Spleen (tissue), 11 donors: ENCODE results near the gene ITGA7. TPM values are rescaled to one million over a fixed set of nuclear protein-coding genes. Genes with fewer than 3 reads are reported as not detected.

Experiments
- DNase-seq: peaks from one replicate; pipeline ENCODE4 v3.0.0-alpha.2; 2020
- H3K27ac ChIP-seq, 8 donors: fragments of 200-600 bp; sonication (generic) in 7 of 8; 1 replicate in 4 of 8; 2 replicates in 4 of 8; pipeline versions ENCODE4 v1.5.0 to v1.8.0; 2016 to 2021; ENCODE audit warnings: inconsistent platforms in 4 of 8, mild to moderate bottlenecking in 4 of 8, moderate library complexity in 1 of 8
- H3K27me3 ChIP-seq, 7 donors: fragments of 200-600 bp; sonication (generic) in 6 of 7; replicated peaks in 1 of 7; 1 replicate in 4 of 7; 2 replicates in 3 of 7; pipeline versions ENCODE4 v1.5.0 to v1.8.0; 2016 to 2021; ENCODE audit warnings: inconsistent platforms in 3 of 7, mild to moderate bottlenecking in 1 of 7
- H3K36me3 ChIP-seq, 6 donors: fragments of 200-600 bp; sonication (generic) in 5 of 6; 1 replicate in 4 of 6; 2 replicates in 2 of 6; pipeline versions ENCODE4 v1.5.0 to v1.8.0; 2016 to 2021; ENCODE audit warnings: inconsistent platforms in 2 of 6
- H3K4me1 ChIP-seq, 6 donors: fragments of 200-600 bp; sonication (generic) in 5 of 6; 1 replicate in 3 of 6; 2 replicates in 3 of 6; pipeline versions ENCODE4 v1.5.0 to v1.8.0; 2016 to 2021; ENCODE audit warnings: inconsistent platforms in 3 of 6
- H3K4me3 ChIP-seq, 8 donors: fragments of 200-600 bp; sonication (generic) in 7 of 8; 1 replicate in 4 of 8; 2 replicates in 4 of 8; pipeline versions ENCODE4 v1.5.0 to v1.8.0; 2016 to 2021; ENCODE audit warnings: inconsistent platforms in 4 of 8, mild to moderate bottlenecking in 4 of 8, moderate library complexity in 2 of 8
- H3K9me3 ChIP-seq, 8 donors: fragments of 200-600 bp; sonication (generic) in 7 of 8; 1 replicate in 4 of 8; 2 replicates in 4 of 8; pipeline versions ENCODE4 v1.5.0 to v1.8.0; 2016 to 2021; ENCODE audit warnings: inconsistent platforms in 4 of 8
- CTCF ChIP-seq, 11 experiments: fragments of 200-600 bp in 7 of 11; fragments of 450-650 bp in 4 of 11; sonication (generic) in 4 of 11; IDR thresholded peaks in 8 of 11; conservative IDR thresholded peaks in 3 of 11; 1 replicate in 7 of 11; 2 replicates in 4 of 11; pipeline versions ENCODE4 v1.4.0 to v1.8.0; 2016 to 2021; ENCODE audit warnings: antibody characterized with exemption in 11 of 11, inconsistent platforms in 4 of 11, mild to moderate bottlenecking in 1 of 11
- POLR2A ChIP-seq, 3 donors: fragments of 450-650 bp; IDR thresholded peaks; one replicate each; pipeline ENCODE4 v1.5.1; 2017; ENCODE audit warnings: antibody characterized with exemption in 3 of 3, mild to moderate bottlenecking in 1 of 3
- POLR2AphosphoS5 ChIP-seq, 3 donors: sonication (generic); formaldehyde crosslinking; IDR thresholded peaks; one replicate each; pipeline ENCODE4 v1.5.1; 2017; ENCODE audit warnings: antibody characterized with exemption in 3 of 3
- WGBS, 5 donors: extraction: QIAGEN DNeasy Blood & Tissue Kit in 3 of 5; methylation state at CpG; one replicate each; pipeline versions ENCODE4 v1.1.5 to v1.1.7; 2013 to 2018; 5-methylcytosine and 5-hydroxymethylcytosine counted together
- intact Hi-C: fragments of 100-400 bp; cut with DNase I; formaldehyde crosslinking; loops from one replicate; pipeline ENCODE4 v1.15.0; 2023; ENCODE audit warnings: low total_unique reads
- polyA plus RNA-seq, 3 donors: library from polyadenylated mRNA; stranded (reverse); fragments of 200-250 nt; gene quantifications; one replicate each; pipeline ENCODE4 v1.2.1, GENCODE V29; 2013
- total RNA-seq, 7 donors: library from RNA; depleted of rRNA in 3 of 7; stranded (reverse); fragments of >200 nt in 3 of 7; fragmentation: NEBNext Ultra II Directional in 4 of 7; extraction: Animal tissue kit (Norgen Biotek cat#: 25700) in 4 of 7; gene quantifications; one replicate each; pipeline versions ENCODE4 v1.1.0 to v1.2.1, GENCODE V29; 2016 to 2021
- donor health status: healthy with polysubstance abuse.
- donor health status: DM: no; HTN: no; CAD: no; lungs with moderate emphysema.
- donor health status: DM: no; HTN: no; CAD: no.
- donor health status: Bipolar disorder and iron deficiency.
- donor health status: healthy.
- donor health status: DM: no; HTN: no; CAD: no.
- donor health status: DM: yes; HTN: yes; CAD: no.

ITGA7 gene
- total and polyA plus RNA-seq, 10 donors = 4.4 to 93.2 (median 19.6) TPM

GRCh38 chr12:55733021-55733555, 25.4 kb upstream of the ITGA7 start:
- Histone ChIP-seq H3K36me3 (no peaks in the 10 kb centered on the region), H3K27me3 (no peaks in the 10 kb centered on the region), H3K9me3 (no peaks in the 10 kb centered on the region), H3K4me3 (no peak overlapping the region), H3K4me1 (peaks cover 16 to 52% (median 38%) of the 10 kb centered on the region in 6 donors), H3K27ac (no peak overlapping the region)
- WGBS, 5 donors = 87 to 94% (median 89%) methylated on average over 13 to 14 of the region's 14 CpGs
- no peak for TF ChIP-seq POLR2A (IDR thresholded peaks at IDR 0.05)
- TF ChIP-seq CTCF (IDR thresholded peaks at IDR 0.05 in 8 of 11, conservative IDR thresholded peaks at IDR 0.05 in 3 of 11) = no peak
- no peak for TF ChIP-seq POLR2AphosphoS5 (IDR thresholded peaks at IDR 0.05)
- DNase-seq = no peak
- intact Hi-C loops = no loop called here

GRCh38 chr12:55732288-55732687, 24.6 kb upstream of the ITGA7 start:
- peak overlapping the region in 2 of 8 donors; percentile 1 to 12 for H3K27ac ChIP-seq
- H3K4me1 ChIP-seq = peaks cover 13 to 52% (median 38%) of the 10 kb centered on the region in 6 donors
- DNase-seq = no peak
- H3K27me3 ChIP-seq = no peaks in the 10 kb centered on the region
- H3K9me3 ChIP-seq = no peaks in the 10 kb centered on the region
- peaks cover 0 to 3% (median 0%) of the 10 kb centered on the region in 6 donors for H3K36me3 ChIP-seq
- no peak for TF ChIP-seq CTCF (IDR thresholded peaks at IDR 0.05 in 8 of 11, conservative IDR thresholded peaks at IDR 0.05 in 3 of 11)
- TF ChIP-seq POLR2AphosphoS5 (IDR thresholded peaks at IDR 0.05) = no peak
- no peak for TF ChIP-seq POLR2A (IDR thresholded peaks at IDR 0.05)
- intact Hi-C loops = no loop called here
- WGBS, 5 donors = 90 to 93% (median 91%) methylated on average over 3 to 4 of the region's 4 CpGs
- H3K4me3 ChIP-seq = no peak overlapping the region

- H3K9me3 ChIP-seq = no peaks in the 10 kb centered on the region
- H3K27me3 ChIP-seq = no peaks in the 10 kb centered on the region
- peaks cover 22 to 68% (median 50%) of the 10 kb centered on the region in 6 donors for H3K4me1 ChIP-seq
- peaks cover 0 to 25% (median 19%) of the 10 kb centered on the region in 6 donors for H3K36me3 ChIP-seq
- 2 to 6% (median 4%) methylated on average over 18 to 19 of the region's 19 CpGs for WGBS, 5 donors
- no peak for TF ChIP-seq POLR2A (IDR thresholded peaks at IDR 0.05)
- peak in 1 of 3 donors; percentile 32 for TF ChIP-seq POLR2AphosphoS5 (IDR thresholded peaks at IDR 0.05)
- intact Hi-C loops = no loop called here
- H3K4me3 ChIP-seq = peak overlapping the region; percentile 65 to 84 (median 76)
- peak overlapping the region; percentile 82 to 99 (median 98) for H3K27ac ChIP-seq
- peak; percentile 85 for DNase-seq
Observed at GRCh38 chr12:55729819-55730818, 22.4 kb upstream of the ITGA7 start.

- peak in 1 of 3 donors; percentile 37 for TF ChIP-seq POLR2A (IDR thresholded peaks at IDR 0.05)
- peak; percentile 78 to 86 (median 79) for TF ChIP-seq POLR2AphosphoS5 (IDR thresholded peaks at IDR 0.05)
- peak in 1 of 11 experiments; percentile 4 for TF ChIP-seq CTCF (IDR thresholded peaks at IDR 0.05 in 8 of 11, conservative IDR thresholded peaks at IDR 0.05 in 3 of 11)
- H3K9me3 ChIP-seq = no peaks in the 10 kb centered on the region
- no peaks in the 10 kb centered on the region for H3K27me3 ChIP-seq
- DNase-seq = peak; percentile 96
- H3K4me3 ChIP-seq = peak within 1 kb of the TSS; percentile 65 to 84 (median 76)
- peak within 1 kb of the TSS; percentile 82 to 99 (median 98) for H3K27ac ChIP-seq
- intact Hi-C loops = no loop called here
- 0 to 1% (median 0%) methylated on average over 35 to 61 of the region's 61 CpGs for WGBS, 5 donors
- H3K4me1 ChIP-seq = peaks cover 26 to 77% (median 59%) of the 10 kb centered on the region in 6 donors
- H3K36me3 ChIP-seq = peaks cover 0 to 34% (median 28%) of the 10 kb centered on the region in 6 donors
Observed at GRCh38 chr12:55728939-55729818, 21.5 kb upstream of the ITGA7 start, which contains the start of gene CD63. CD63 (minus strand) TSS chr12:55729009; CDS start chr12:55728341, 668 bp downstream.
